Measurements from ENCODE around the gene SH2D3A.
"Not testable (repeated sequence)": the region's sequence is repeated elsewhere in the genome, so short reads cannot be mapped to it uniquely, and the experiment has no call there.

SH2D3A gene

DNA sequence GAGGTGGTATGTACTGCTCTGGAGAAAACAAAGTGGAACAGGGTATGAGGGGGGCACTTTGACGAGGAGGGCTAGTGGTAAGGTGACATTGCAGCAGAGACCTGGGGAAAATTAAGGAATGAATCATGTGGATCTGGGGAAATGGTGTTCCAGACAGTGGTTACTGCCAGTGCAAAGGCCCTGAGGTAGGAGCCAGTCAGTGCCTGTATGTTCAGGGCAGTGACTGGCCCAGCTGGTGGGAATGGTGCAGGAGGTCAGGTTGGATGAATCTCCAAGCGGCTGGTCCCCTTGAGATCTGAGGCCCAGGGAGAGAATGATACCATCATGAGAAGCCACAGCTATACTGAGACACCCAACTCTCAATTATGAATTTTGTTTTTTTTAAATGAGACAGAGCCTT, 10.2 kb upstream of the SH2D3A start:
- in situ Hi-C loops (cut with HindIII; ENCODE audit: low sequenced_read_pairs): no loop called here
- H3K4me3 ChIP-seq (ENCODE audit: low read depth, low read length): no peak overlapping the region
- no peak for DNase-seq (ENCODE audit: low read depth)
- TF ChIP-seq, protein P1, sequence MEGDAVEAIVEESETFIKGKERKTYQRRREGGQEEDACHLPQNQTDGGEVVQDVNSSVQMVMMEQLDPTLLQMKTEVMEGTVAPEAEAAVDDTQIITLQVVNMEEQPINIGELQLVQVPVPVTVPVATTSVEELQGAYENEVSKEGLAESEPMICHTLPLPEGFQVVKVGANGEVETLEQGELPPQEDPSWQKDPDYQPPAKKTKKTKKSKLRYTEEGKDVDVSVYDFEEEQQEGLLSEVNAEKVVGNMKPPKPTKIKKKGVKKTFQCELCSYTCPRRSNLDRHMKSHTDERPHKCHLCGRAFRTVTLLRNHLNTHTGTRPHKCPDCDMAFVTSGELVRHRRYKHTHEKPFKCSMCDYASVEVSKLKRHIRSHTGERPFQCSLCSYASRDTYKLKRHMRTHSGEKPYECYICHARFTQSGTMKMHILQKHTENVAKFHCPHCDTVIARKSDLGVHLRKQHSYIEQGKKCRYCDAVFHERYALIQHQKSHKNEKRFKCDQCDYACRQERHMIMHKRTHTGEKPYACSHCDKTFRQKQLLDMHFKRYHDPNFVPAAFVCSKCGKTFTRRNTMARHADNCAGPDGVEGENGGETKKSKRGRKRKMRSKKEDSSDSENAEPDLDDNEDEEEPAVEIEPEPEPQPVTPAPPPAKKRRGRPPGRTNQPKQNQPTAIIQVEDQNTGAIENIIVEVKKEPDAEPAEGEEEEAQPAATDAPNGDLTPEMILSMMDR (IDR thresholded peaks at IDR 0.05; ENCODE audit: low read depth, low read length, missing control alignments): no peak

DNA sequence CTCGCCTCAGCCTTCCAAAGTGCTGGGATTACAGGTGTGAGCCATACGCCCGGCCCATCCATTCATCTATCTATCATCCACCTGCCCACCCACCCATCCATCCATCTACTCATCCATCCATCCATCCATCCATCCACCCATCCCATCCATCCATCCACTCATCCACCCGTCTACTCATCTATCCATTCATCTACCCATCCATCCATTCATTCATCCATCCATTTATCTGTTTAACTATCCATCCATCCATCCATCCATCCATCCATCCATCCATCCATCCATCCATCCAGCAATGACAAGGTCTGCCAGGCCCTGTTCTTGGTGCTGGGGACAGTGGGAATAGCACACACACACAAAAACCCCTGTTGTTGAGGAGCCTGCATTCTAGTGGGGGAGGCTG, 9.8 kb upstream of the SH2D3A start:
- TF ChIP-seq, protein P1 (IDR thresholded peaks at IDR 0.05; ENCODE audit: low read depth, low read length, missing control alignments): no peak
- DNase-seq (ENCODE audit: low read depth): no peak
- H3K4me3 ChIP-seq (ENCODE audit: low read depth, low read length): no peak overlapping the region
- in situ Hi-C loops (cut with HindIII; ENCODE audit: low sequenced_read_pairs): no loop called here

DNA sequence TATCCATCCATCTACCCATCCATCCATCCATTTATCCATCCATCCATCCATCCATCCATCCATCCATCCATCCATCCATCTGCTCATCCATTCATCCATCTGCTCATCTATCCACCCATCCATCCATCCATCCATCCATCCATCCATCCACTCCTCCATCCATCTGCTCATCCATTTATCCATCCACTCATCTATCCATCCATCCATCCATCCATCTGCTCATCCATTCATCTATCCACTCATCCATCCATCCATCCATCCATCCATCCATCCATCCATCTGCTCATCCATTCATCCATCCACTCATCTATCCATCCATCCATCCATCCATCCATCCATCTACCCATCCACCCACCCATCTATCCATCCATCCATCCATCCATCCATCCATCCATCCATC, 8.8 kb upstream of the SH2D3A start:
- in situ Hi-C loops (cut with HindIII; ENCODE audit: low sequenced_read_pairs); DNase-seq (ENCODE audit: low read depth); H3K4me3 ChIP-seq (ENCODE audit: low read depth, low read length): not testable (repeated sequence)

DNA sequence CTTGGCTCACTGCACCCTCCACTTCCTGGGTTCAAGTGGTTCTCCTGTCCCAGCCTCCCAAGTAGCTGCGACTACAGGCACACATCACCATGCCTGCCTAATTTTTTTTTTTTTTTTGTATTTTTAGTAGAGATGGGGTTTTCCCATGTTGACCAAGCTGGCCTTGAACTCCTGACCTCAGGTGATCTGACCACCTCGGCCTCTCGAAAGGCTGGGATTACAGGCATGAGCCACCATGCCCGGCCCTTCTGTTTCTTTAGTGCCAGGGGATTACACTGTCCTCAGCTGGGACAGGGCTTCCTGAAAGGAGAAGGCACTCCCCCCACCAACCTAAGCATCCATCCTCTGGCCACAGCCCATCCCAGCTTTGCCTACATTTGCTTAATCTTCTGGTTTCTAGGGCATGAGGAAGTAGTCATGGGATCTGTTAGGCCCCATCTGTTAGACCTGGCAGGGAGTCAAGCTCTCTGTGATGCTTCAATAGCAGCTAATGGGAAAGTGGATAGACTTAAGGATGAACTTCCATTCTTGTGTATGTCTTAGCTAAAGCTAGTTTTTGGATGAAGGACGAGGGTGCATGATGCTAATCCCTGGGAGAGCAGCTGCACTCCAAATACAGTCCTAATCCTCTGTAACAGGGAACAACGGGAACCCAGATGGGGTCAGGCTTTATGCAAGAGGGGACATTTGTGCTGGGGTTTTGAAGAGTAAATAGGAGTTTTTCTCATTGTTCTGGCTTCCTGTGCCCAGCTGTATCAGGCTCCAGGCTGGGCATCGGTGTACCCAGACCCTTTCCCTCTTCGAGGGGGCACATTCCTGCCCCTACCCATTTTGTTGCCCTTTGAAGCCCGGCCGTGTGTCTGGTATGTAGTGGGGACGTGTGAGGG, 7.8 kb upstream of the SH2D3A start:
- DNase-seq (ENCODE audit: low read depth): no peak
- TF ChIP-seq, protein P1 (IDR thresholded peaks at IDR 0.05; ENCODE audit: low read depth, low read length, missing control alignments): no peak
- H3K4me3 ChIP-seq (ENCODE audit: low read depth, low read length): no peak overlapping the region
- in situ Hi-C loops (cut with HindIII; ENCODE audit: low sequenced_read_pairs): no loop called here

DNA sequence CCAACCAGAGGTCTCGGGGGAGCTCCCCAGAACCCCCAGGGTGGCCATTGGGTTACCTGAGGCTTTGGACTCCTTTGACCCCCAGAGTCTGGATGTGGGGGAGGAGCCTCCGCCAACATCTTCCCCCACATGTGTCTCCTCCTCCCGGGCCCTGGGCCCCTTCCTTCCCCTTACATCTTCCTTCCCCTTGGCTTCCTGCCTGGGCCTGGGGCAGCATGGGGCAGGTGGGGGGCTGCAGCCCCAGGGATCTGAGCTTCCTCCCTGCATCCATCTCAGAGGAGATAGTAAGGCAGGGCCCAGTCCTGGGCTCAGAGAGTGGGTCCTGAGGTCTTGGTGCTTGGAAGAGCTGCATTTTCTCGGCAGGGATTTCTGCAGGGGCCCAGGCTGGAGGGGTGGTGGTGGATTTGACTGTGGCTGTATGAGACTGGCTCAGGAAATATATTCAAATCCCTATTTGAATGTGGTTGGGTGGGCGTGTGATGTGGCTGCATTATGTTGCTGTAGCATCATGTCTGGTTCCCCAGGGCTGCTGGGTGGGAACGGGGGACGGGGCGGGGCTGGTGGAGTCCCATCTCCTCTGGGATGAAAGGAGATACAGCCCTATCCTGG, 6.2 kb upstream of the SH2D3A start:
- H3K4me3 ChIP-seq (ENCODE audit: low read depth, low read length): no peak overlapping the region
- in situ Hi-C loops (cut with HindIII; ENCODE audit: low sequenced_read_pairs): no loop called here
- TF ChIP-seq, protein P1 (IDR thresholded peaks at IDR 0.05; ENCODE audit: low read depth, low read length, missing control alignments): no peak
- no peak for DNase-seq (ENCODE audit: low read depth)

DNA sequence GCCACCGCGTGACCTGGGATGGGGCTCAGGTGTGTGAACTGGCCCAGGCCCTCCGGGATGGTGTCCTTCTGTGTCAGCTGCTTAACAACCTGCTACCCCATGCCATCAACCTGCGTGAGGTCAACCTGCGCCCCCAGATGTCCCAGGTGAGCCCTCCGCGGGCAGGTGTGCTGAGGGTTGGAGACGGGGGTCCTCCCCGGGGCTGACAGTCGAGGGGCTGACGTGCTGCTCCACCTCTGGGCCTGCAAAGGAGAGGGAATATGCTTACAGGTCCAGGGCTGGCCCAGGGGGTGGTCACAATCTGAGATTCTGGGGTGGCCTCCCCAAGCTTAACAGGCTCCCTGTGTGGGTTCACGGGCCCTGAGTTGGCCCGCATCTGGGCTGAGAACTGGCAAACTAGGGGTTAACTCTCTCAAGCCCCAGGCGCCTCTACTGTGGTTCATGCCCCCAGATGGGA, 5.7 kb upstream of the SH2D3A start:
- in situ Hi-C loops (cut with HindIII; ENCODE audit: low sequenced_read_pairs): no loop called here
- H3K4me3 ChIP-seq (ENCODE audit: low read depth, low read length): no peak overlapping the region
- TF ChIP-seq, protein P1 (IDR thresholded peaks at IDR 0.05; ENCODE audit: low read depth, low read length, missing control alignments): no peak
- no peak for DNase-seq (ENCODE audit: low read depth)
